Mesendoderm (in vitro differentiated cells): Measurements from ENCODE around the gene MED16.

Source experiments
- DNase-seq: peaks from one replicate; pipeline ENCODE4 v3.0.0; 2013
- H2AK5ac ChIP-seq: 2 replicates; pipeline ENCODE4 v1.6.1; 2013; ENCODE audit warnings: low read length, inconsistent platforms
- H2BK120ac ChIP-seq: 2 replicates; pipeline ENCODE4 v1.6.1; 2013; ENCODE audit warnings: low read depth, mild to moderate bottlenecking, low read length, moderate library complexity, mixed read lengths
- H2BK15ac ChIP-seq: replicated peaks from 2 replicates; pipeline ENCODE4 v1.6.1; 2013; ENCODE audit warnings: low read depth, mild to moderate bottlenecking, moderate library complexity
- H2BK5ac ChIP-seq: 2 replicates; pipeline ENCODE4 v1.6.1; 2013; ENCODE audit warnings: low read length, inconsistent platforms
- H3K18ac ChIP-seq: 2 replicates; pipeline ENCODE4 v1.6.1; 2013; ENCODE audit warnings: mild to moderate bottlenecking, low read length, mixed read lengths
- H3K23ac ChIP-seq: one replicate; pipeline ENCODE4 v1.6.1; 2013; ENCODE audit warnings: low read length
- H3K27ac ChIP-seq: 2 replicates; pipeline ENCODE4 v1.5.1; 2013; ENCODE audit warnings: low read depth, mild to moderate bottlenecking, inconsistent platforms, low read length, moderate library complexity
- H3K27me3 ChIP-seq: 2 replicates; pipeline ENCODE4 v1.6.1; 2013; ENCODE audit warnings: low read length, control low read depth, mild to moderate bottlenecking, inconsistent platforms; ENCODE audit not compliant: insufficient read depth, poor library complexity
- H3K36me3 ChIP-seq: 2 replicates; pipeline ENCODE4 v1.6.1; 2013; ENCODE audit warnings: low read length, inconsistent platforms; ENCODE audit not compliant: control insufficient read depth, insufficient read depth
- H3K4ac ChIP-seq: one replicate; pipeline ENCODE4 v1.6.1; 2013; ENCODE audit warnings: low read depth, mild to moderate bottlenecking, low read length, moderate library complexity
- H3K4me1 ChIP-seq: 2 replicates; pipeline ENCODE4 v1.6.1; 2013; ENCODE audit warnings: low read depth, low read length, inconsistent platforms; ENCODE audit not compliant: control insufficient read depth
- H3K4me2 ChIP-seq: 2 replicates; pipeline ENCODE4 v1.6.1; 2013; ENCODE audit warnings: low read length
- H3K4me3 ChIP-seq: 2 replicates; pipeline ENCODE4 v1.5.1; 2013; ENCODE audit warnings: mild to moderate bottlenecking, low read length
- H3K56ac ChIP-seq: one replicate; pipeline ENCODE4 v1.6.1; 2013; ENCODE audit warnings: low read length
- H3K79me1 ChIP-seq: 2 replicates; pipeline ENCODE4 v1.6.1; 2013; ENCODE audit warnings: low read length, inconsistent platforms
- H3K79me2 ChIP-seq: 2 replicates; pipeline ENCODE4 v1.6.1; 2013; ENCODE audit warnings: mild to moderate bottlenecking, low read length; ENCODE audit not compliant: control insufficient read depth, insufficient read depth
- H3K9ac ChIP-seq: 2 replicates; pipeline ENCODE4 v1.6.1; 2013; ENCODE audit warnings: low read length, inconsistent platforms
- H4K5ac ChIP-seq: one replicate; pipeline ENCODE4 v1.6.1; 2013; ENCODE audit warnings: low read length
- H4K8ac ChIP-seq: one replicate; pipeline ENCODE4 v1.6.1; 2013; ENCODE audit warnings: low read depth, mild to moderate bottlenecking, control low read depth, low read length, moderate library complexity
- WGBS: extraction: QIAGEN DNeasy Blood & Tissue Kit; methylation state at CpG from one replicate; pipeline ENCODE4 v1.1.7; 2013; ENCODE audit warnings: low lambda C conversion rate, missing lambda C conversion rate; ENCODE audit not compliant: insufficient coverage; ENCODE audit errors: extremely low coverage; 5-methylcytosine and 5-hydroxymethylcytosine counted together

The MED16 gene

DNA sequence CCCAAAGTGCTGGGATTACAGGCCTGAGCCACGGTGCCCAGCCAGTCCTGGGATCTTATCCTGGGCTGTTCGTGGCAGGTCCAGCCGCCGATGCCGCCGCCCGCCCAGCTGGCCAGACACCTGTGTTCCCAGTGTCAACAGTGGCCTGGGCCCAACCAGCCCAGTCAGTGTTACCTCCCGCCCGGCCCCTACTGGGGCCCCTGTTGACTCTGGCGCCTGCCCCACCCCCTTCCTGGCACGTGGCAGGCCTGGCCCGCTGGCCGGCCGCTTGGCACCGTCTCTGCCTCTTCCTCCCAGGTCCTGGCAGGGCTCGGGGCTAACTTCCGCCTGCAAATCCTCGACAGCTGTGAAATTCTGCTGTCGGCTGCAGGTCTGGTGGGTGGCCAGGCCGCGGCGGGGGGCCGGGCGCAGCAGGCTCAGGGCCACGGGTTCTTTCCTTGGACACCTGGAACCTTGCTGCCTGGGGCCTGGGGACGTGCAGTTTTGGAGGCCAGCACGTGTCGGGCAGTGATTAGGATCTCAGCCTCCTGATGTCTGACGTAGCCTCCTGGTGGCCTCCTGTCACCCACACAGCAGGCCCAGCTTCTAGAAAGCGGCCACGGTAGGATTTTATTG, 42.0 kb upstream of the MED16 start:
- H2BK5ac ChIP-seq = no peak overlapping the region
- no peak overlapping the region for H4K5ac ChIP-seq
- no peak overlapping the region for H3K4me2 ChIP-seq
- H3K27me3 ChIP-seq = no peaks in the 10 kb centered on the region
- peaks cover 10% of the 10 kb centered on the region for H3K79me1 ChIP-seq
- no peak overlapping the region for H3K18ac ChIP-seq
- WGBS = no CpG with 5 or more reads among the region's 31 CpGs
- no peak overlapping the region for H2BK15ac ChIP-seq
- no peak overlapping the region for H2AK5ac ChIP-seq
- no peak overlapping the region for H2BK120ac ChIP-seq
- DNase-seq = no peak
- no peak overlapping the region for H3K4ac ChIP-seq
- H3K79me2 ChIP-seq = peaks cover 67% of the 10 kb centered on the region
- H3K56ac ChIP-seq = no peak overlapping the region
- no peak overlapping the region for H4K8ac ChIP-seq
- H3K4me1 ChIP-seq = no peaks in the 10 kb centered on the region
- H3K4me3 ChIP-seq = no peak overlapping the region
- no peak overlapping the region for H3K27ac ChIP-seq
- peaks cover 9% of the 10 kb centered on the region for H3K36me3 ChIP-seq
- H3K9ac ChIP-seq = no peak overlapping the region
- no peak overlapping the region for H3K23ac ChIP-seq

DNA sequence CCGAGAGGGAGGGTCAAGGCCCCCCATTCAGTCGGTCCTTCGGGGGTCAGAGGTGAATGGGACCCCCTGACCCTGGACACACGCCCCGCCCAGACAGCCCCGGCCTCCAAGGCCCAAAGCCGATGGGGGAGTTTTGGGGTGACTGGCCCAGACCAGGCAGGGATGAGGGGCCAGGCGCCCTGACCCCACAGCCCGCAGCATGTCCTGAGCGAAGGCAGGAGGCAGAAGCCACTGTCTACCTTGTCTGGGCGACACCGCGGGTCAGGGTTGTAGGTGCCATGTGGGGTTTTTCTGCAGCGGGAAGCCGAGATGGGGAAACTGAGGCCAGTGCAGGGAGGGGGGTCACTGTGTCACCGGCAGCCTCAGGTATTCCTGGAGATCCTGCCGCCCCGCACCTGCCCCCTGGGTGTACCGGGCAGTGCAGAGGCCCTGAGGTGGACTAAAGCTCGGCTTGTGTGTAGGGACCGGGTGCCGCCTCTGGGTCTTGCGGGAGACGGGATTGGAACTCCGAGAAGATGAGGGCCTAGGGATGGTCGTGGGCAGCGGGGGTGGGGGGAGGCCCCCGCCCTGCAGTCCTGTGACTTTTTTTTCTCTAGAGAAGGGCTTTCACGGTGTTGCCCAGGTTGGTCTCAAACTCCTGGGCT, 41.3 kb upstream of the MED16 start:
- no peak overlapping the region for H3K4me2 ChIP-seq
- no peak overlapping the region for H3K4me3 ChIP-seq
- no peak overlapping the region for H2AK5ac ChIP-seq
- H3K9ac ChIP-seq = no peak overlapping the region
- no peak overlapping the region for H4K8ac ChIP-seq
- no peak overlapping the region for H3K23ac ChIP-seq
- no peaks in the 10 kb centered on the region for H3K27me3 ChIP-seq
- no peak overlapping the region for H2BK15ac ChIP-seq
- H3K79me1 ChIP-seq = peaks cover 6% of the 10 kb centered on the region
- no peak overlapping the region for H3K56ac ChIP-seq
- no peak for DNase-seq
- no peak overlapping the region for H2BK120ac ChIP-seq
- no peak overlapping the region for H3K18ac ChIP-seq
- peak overlapping the region; percentile 27 for H3K27ac ChIP-seq
- no peak overlapping the region for H4K5ac ChIP-seq
- H3K4ac ChIP-seq = no peak overlapping the region
- no CpG with 5 or more reads among the region's 29 CpGs for WGBS
- peaks cover 7% of the 10 kb centered on the region for H3K36me3 ChIP-seq
- H2BK5ac ChIP-seq = no peak overlapping the region
- H3K4me1 ChIP-seq = no peaks in the 10 kb centered on the region
- H3K79me2 ChIP-seq = peaks cover 60% of the 10 kb centered on the region

GRCh38 chr19:933553-933882, 40.5 kb upstream of the MED16 start:
- no peak overlapping the region for H4K8ac ChIP-seq
- H2AK5ac ChIP-seq = no peak overlapping the region
- H3K27me3 ChIP-seq = no peaks in the 10 kb centered on the region
- no peak for DNase-seq
- H3K4me1 ChIP-seq = no peaks in the 10 kb centered on the region
- WGBS = no CpG with 5 or more reads among the region's 14 CpGs
- H3K36me3 ChIP-seq = peaks cover 8% of the 10 kb centered on the region
- H3K79me2 ChIP-seq = peaks cover 63% of the 10 kb centered on the region
- no peak overlapping the region for H2BK120ac ChIP-seq
- peak overlapping the region; percentile 45 for H3K18ac ChIP-seq
- H3K4me2 ChIP-seq = no peak overlapping the region
- no peak overlapping the region for H3K56ac ChIP-seq
- H3K79me1 ChIP-seq = peaks cover 6% of the 10 kb centered on the region
- no peak overlapping the region for H2BK5ac ChIP-seq
- H3K27ac ChIP-seq = peak overlapping the region; percentile 67
- H3K4me3 ChIP-seq = no peak overlapping the region
- H4K5ac ChIP-seq = no peak overlapping the region
- H3K9ac ChIP-seq = no peak overlapping the region
- no peak overlapping the region for H3K23ac ChIP-seq
- peak overlapping the region; percentile 2 for H3K4ac ChIP-seq
- H2BK15ac ChIP-seq = no peak overlapping the region

GRCh38 chr19:932648-933552, 39.9 kb upstream of the MED16 start:
- no peak for DNase-seq
- Histone ChIP-seq H2AK5ac (no peak overlapping the region), H3K79me1 (peaks cover 9% of the 10 kb centered on the region), H3K18ac (peak overlapping the region; percentile 45), H4K5ac (no peak overlapping the region), H2BK5ac (no peak overlapping the region), H3K4me1 (no peaks in the 10 kb centered on the region), H3K9ac (no peak overlapping the region), H3K36me3 (peaks cover 7% of the 10 kb centered on the region), H3K4ac (peak overlapping the region; percentile 2), H3K27me3 (no peaks in the 10 kb centered on the region), H3K56ac (peak overlapping the region; percentile 60), H2BK120ac (no peak overlapping the region), H3K27ac (peak overlapping the region; percentile 67), H3K4me2 (no peak overlapping the region), H3K79me2 (peaks cover 62% of the 10 kb centered on the region), H4K8ac (no peak overlapping the region), H2BK15ac (no peak overlapping the region), H3K23ac (no peak overlapping the region), H3K4me3 (no peak overlapping the region)
- no CpG with 5 or more reads among the region's 54 CpGs for WGBS

GRCh38 chr19:931860-932647, 39.1 kb upstream of the MED16 start:
- no peak overlapping the region for H3K18ac ChIP-seq
- H3K9ac ChIP-seq = no peak overlapping the region
- no peaks in the 10 kb centered on the region for H3K27me3 ChIP-seq
- H3K4ac ChIP-seq = no peak overlapping the region
- no peak overlapping the region for H3K56ac ChIP-seq
- DNase-seq = no peak
- peak overlapping the region; percentile 65 for H3K27ac ChIP-seq
- peaks cover 4% of the 10 kb centered on the region for H3K36me3 ChIP-seq
- H3K79me1 ChIP-seq = peaks cover 6% of the 10 kb centered on the region
- H4K8ac ChIP-seq = no peak overlapping the region
- no peak overlapping the region for H2BK15ac ChIP-seq
- no peaks in the 10 kb centered on the region for H3K4me1 ChIP-seq
- H2AK5ac ChIP-seq = no peak overlapping the region
- H2BK120ac ChIP-seq = no peak overlapping the region
- no peak overlapping the region for H2BK5ac ChIP-seq
- no CpG with 5 or more reads among the region's 32 CpGs for WGBS
- H3K79me2 ChIP-seq = peaks cover 63% of the 10 kb centered on the region
- no peak overlapping the region for H3K4me2 ChIP-seq
- no peak overlapping the region for H3K23ac ChIP-seq
- H3K4me3 ChIP-seq = no peak overlapping the region
- no peak overlapping the region for H4K5ac ChIP-seq
